ENCODE data around the gene TFAP2B.

The TFAP2B gene

DNA sequence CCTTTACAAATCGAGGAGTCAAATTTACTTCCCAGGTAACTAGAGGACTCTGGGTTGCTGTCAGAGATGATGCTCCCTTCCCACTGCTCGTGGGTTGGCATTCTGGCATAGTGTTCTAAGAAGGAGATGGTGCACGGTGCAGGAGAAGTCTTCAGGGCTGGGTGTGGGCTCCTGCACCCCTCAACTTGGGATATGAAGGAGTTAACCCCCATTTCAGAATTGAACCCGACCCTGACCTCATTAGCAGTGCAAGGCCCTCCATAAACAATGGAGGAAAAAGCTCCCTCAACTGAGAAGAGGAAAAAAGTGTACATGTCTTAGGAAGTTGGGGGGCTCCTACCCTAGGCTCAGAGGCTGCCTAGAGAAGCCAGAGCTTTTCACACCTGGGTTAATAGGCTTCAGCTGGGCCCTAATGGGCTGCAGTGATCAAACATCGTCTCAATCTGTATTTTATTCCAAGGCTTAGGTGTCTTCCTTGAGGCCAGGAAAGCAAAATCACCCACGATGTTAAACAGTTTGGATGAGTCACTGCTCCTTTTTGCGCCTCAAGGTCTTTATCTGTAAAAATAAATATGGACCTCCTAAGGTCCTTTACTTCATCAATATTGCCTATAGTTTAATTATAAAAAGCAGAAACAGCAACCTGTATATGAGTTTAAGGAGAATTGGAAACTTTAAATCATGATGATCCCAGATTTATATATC, 29.4 kb downstream of the TFAP2B start:
- in situ Hi-C loops (cut with MboI; ENCODE audit: low sequenced_read_pairs), result no loop called here

DNA sequence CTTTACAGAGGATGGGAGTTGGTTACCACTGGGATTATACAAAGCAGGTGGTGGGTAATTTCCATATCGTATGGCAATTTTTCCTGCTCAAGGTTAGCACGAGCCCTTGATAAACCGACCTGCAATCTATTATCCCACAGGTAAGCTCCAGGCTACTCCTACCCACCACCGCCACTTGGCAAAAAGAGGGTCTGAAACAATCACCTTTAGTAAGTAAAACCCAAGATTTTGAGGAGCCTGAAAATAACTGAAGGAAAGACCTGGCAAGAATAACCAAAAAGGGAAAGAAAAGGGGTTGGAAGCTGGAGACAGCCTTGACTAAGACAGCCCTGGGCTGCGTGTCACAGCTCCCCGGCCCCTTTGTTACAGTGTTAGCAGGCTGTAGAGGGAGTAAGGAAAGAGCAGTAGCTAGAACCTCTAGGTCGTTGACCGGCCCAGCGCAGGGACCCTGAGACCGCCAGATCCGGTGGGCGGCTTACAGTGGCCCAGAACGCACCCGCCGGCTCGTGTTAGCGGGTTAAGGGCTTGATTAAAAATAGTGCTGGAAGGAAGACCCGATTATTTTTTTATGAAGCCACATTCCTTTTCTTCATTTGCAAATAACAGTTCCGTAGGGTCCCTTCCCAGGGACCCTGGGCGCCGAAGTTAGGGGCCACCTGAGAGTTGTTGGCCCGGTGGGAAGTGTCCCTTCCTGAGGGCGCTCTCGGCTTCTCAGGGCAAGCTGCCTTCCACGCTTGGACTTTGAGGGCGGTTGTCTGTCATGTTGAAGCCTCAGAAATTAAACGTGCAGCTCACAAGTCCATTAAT, 30.5 kb downstream of the TFAP2B start:
- in situ Hi-C loops (cut with MboI; ENCODE audit: low sequenced_read_pairs), result no loop called here

DNA sequence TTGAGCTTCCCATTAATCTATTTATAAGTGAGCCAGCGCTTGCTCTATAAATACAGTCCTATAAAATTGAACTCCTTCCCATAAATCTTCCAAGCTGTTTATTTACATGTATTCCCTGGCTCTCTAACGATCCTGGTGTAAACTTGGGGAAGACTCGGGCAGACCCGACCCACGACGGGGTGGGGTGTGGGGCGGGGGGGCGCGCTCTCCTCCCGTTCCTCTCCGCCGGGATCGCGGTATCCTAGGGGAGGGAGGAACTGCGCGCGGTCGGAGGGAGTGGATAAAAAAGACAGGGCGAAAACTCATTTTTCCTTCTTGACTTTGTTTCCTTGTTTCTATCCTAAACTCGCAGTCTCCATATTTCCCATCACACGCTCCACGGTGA, 31.1 kb downstream of the TFAP2B start:
- in situ Hi-C loops (cut with MboI; ENCODE audit: low sequenced_read_pairs), result no loop called here

DNA sequence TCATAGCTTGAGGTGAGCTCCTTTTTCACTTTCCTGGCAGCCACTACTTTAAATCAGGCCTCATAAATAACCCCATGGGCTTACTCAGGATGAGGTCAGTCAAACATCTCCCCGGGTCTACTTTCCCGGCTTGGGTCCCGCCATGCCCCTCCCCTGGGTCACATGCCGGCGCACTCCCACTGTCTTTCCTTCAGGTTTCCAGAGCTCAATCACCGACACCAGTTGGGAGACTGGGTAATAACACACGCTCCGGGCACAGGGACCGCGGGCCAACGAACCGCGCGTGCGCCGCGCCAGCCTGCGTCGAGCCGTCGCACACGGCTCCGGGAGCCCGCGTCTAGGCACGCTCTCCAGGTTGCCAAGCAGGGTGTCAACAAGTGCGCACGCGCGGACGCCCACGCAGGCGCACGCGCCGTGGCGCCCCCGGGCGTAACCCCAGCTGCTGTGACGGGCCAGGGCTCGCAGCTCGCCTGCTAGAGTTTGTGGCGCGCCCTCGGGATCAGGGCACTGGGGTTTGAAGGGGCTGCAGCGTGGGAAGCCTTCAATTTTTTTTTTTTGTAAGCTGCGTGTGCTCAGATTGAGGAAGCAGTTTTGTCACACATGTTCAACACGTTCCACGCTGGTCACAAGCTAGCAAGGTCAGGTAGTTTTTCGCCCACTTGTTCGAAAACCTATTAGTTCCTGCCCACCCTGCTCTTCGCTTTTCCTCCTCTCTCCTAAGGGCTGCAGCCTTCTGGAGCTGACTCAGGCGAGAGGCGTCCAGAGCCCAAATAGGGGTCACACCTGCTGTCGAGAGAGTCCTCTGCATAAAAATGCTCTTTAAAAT, 31.8 kb downstream of the TFAP2B start:
- in situ Hi-C loops (cut with MboI; ENCODE audit: low sequenced_read_pairs), result no loop called here

DNA sequence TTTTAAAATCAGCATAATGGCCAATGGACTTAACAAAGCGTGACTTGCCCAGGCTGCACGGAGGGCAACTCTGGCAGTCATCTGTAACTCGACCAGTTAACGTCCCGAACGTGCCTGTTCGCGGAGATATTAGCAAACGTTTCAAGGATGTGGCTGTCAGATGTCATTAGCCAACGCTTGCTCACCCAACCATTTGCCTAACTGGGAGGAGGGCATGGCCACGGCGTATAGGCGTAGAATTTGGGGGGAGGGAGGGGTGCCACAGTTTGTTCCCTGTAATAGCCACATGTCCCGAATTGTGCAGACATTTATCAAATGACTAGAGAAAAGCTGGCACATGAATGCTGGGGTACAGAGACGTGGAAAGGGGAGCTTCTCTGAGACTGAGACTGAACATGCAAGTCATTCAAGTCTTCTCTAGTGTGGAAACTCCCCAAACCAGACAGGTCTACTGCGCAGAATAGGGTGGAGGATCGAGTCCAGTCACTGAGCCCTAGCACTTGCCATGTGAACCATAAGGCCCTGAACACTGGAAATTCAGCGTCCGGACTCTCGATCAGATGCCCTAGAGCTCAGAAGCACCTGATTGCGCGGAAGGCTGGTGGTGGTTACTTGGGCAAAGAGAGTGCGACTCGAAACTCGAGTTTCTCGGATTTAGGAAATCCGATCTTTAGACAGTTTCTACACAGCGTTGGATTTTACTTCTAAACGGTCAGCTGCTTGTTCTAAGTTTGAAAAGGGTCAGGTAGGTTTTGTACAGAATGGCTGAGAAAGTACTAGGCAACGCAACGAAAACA, 32.6 kb downstream of the TFAP2B start:
- in situ Hi-C loops (cut with MboI; ENCODE audit: low sequenced_read_pairs), result no loop called here

DNA sequence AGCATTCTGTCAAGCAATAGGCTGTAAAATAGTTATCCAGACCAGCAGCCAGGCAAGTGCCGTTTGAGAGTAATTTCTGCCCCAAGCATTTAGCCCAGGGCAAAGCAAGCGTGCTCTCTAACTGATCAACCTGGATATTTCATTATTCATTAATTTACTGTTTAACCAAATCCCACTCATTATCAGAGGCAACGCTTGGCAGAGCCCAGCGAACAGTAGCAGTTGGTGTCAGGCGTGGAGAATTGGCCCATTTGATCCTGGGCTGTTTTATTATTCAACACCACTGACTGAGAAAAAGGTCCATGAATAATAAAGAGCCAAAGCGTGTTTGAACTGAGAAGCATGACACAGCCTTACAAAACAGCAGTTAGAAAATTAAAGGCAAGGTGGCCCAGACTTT, 35.3 kb downstream of the TFAP2B start:
- in situ Hi-C loops (cut with MboI; ENCODE audit: low sequenced_read_pairs), result no loop called here

DNA sequence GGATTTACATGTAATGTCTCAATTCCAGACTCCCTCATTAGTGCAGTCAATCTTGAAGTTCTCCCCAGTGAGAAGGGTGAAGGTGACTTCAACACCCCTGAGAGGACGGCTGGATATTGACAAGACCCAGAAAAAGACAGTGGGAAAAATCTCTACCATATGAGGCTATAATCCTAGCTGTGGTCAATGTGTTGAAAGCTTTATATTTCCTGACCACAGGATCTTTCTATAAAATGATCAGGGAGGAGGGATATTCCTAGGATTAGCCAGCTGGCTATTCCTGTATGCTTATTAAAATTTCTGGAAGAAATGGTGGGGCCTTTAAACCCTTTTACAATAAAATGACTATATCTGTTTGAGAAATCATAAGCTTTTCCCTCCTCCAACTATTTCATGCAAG, 43.0 kb downstream of the TFAP2B start:
- in situ Hi-C loops (cut with MboI; ENCODE audit: low sequenced_read_pairs), result no loop called here

DNA sequence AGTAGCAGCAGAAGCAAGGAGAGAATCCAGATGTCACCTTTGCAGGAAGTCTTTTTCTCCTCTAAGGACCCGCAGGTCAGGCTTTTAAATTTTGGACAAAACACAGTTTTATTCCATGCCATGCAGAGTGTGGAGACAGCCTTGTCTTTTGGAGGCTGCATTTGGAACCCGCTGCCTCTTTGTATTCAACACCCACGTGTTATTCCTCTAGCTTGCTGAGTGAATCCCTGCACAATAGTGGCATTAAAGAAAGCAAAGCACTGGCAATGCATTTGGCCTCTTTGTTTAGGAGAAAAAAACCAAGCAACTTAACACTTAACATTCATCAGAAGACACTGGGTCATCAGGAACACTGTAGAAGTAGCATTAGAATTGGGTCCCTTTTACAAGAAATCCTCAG, 43.5 kb downstream of the TFAP2B start:
- in situ Hi-C loops (cut with MboI; ENCODE audit: low sequenced_read_pairs), result no loop called here

DNA sequence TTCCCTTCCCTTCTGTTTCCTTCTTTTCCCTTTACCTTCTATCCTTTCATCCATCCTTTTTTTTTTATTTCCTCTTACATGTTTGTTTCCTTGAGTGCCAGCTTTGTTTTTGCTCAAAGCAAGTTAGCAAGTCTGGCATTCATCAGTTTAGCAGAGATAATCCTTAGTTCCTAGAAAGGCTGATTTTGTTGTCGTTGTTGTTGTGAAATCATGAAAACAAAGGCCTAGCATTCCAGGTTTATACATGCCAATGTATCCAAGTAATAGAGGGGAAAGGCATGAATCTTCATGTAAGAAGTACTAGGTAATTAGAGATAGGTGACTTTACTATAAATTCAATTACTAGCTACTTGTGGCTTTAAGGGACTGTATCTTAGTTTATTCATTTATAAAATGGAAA, 45.9 kb downstream of the TFAP2B start:
- in situ Hi-C loops (cut with MboI; ENCODE audit: low sequenced_read_pairs), result no loop called here

DNA sequence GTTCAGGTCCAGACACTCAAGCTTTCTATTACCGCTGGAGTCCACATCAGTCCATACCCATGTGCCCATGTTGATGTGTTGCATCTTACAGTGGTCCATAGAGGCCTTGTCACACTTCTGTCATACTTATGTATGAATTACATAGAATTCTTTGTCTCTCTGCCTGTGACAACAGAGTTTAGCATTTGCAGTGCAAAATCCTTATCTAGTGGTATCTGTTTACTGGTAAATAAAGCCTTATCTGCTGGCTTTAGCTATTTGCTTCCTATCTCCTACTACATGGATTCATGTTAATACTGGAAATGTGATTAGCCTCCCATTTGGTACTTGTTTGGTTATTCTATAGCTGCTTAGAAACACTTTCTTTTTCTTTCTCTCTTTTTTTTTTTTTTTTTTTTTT, 49.8 kb downstream of the TFAP2B start:
- in situ Hi-C loops (cut with MboI; ENCODE audit: low sequenced_read_pairs), result no loop called here

DNA sequence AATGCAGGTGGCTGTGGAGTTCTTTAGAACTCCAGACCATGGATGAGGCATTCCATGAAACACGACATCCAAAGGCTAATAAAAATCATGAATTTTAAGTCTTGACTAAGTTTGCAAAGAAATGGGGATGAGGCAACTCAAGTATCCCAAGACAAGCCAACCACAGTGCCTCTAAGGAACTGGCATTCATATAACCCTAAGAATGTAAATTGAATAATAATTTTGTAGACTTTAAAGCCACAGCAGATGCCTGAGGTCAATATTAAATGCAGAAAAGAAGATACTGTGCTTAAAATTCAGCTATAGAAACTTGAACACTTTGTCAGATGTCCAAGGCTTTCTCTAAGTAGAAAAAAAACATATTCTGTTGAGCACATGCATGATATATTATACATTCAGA, 54.5 kb downstream of the TFAP2B start:
- in situ Hi-C loops (cut with MboI; ENCODE audit: low sequenced_read_pairs), result no loop called here

DNA sequence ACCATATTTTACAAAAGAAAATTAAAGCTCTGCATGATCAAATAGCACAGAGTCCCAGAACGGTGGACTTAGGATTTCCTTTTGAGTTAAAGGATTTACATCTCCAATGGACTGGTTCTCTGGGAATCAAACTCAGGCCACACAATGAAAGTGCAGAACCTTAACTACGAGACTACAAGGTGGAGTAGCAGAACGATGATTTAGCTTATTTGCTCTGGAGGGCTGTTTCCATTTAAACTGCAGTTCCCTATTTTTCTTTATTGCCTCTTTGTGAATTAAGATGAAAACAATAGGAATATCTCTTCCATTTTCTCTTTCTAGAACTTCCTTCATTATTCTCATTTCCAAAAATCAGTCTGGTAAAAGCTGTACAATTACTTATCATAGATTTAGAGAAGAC, 65.7 kb downstream of the TFAP2B start:
- in situ Hi-C loops (cut with MboI; ENCODE audit: low sequenced_read_pairs), result no loop called here

DNA sequence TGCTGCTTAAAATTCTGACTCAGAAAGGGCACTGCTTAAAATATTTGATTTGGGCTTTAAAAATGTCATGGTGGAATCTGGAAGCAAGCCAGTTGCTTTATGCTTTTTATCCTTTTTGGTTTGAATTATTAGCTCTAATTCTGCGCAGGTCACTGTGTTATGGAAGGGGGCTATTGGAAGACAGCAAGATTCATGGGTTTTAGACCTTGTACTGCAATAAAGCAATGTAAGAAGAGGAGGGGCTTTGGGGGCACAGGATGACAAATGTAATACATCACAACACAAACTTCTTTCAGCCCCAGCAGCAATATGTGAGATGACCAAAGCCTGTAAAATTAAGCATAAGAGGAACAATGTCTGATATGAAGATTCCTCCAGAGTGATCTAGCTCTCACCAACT, 68.4 kb downstream of the TFAP2B start:
- in situ Hi-C loops (cut with MboI; ENCODE audit: low sequenced_read_pairs), result no loop called here

DNA sequence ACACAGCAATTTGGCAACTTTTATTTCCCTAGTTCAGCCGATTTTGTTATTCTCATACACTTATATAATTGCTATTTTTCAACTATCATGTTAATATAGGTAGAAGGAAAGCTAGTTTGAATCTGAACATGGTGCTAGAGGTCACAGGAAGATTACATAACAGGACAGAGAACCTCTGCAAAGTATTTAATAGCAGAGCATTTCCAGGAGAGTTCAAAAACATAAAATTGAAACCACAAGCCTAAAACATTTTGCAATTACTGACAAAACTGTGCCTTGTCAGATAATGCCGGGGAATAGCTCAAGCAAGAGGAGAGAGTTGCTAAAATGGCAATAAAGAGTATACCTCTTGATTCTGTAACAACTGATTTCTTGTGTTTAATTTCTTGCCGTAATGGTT, 70.8 kb downstream of the TFAP2B start:
- in situ Hi-C loops (cut with MboI; ENCODE audit: low sequenced_read_pairs), result no loop called here

DNA sequence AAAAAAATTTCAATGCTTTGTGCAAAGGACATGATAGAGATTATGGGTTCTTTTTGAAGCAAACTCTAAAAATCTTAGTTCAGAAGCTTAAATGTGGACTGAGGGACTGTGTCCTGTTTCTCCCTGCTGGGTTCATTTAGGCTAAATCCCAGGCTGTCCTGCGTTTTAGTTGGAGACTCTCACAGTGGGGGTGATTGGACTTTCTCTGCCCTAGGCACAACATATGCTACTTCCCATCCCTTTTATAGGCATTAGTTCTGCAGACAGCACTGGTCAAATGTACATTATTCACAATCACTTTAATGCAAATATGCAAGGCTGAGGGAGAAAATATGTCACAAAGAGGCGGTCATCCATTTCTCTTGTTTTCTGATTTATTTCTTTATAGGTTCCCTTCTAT, 71.3 kb downstream of the TFAP2B start:
- in situ Hi-C loops (cut with MboI; ENCODE audit: low sequenced_read_pairs), result no loop called here

DNA sequence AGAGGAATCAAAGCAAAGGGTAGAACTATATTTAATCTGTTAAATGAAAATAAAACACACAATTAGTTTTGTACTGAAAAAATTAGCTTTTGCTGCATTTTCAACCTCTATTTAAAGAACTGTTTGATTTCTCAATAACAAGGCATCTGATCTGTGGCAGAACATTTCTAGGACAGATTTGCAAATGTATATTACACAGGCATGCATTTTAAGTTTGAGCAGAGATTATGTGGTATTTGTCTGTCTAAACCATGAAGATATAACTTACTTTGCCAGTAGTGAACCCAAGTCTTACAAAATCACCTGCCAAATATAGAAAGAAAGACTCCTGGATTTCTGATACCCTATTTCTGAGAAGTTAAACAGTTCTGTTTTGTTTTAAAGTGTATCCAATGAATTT, 71.9 kb downstream of the TFAP2B start:
- in situ Hi-C loops (cut with MboI; ENCODE audit: low sequenced_read_pairs), result no loop called here

DNA sequence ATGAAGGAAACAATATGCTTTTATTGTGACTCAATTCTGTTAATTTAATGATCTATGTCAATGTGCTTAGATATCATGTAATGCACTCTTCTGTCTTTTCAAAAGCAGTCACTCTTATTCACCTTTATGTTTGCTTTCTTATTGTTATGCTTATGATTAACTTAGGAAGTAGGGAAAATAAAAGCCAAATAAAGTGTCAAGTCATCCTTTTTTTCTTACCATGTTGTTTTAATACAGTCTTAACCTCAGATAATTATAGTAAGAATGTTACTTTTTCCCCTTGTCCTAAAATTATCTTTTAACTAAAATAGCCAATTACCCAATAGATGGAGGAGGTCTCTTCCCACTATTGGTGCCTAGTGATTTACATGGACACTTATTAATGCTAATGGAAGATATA, 72.6 kb downstream of the TFAP2B start:
- in situ Hi-C loops (cut with MboI; ENCODE audit: low sequenced_read_pairs), result no loop called here

Measured in HL-60/S4 (cell line).